Measurements from ENCODE around the gene RPS27A. TPM values are rescaled to one million over a fixed set of nuclear protein-coding genes. Genes with fewer than 3 reads are reported as not detected.

Gene RPS27A
- 938 TPM for polyA plus RNA-seq (2012; ENCODE audit: insufficient read length, low read depth)

GRCh38 chr2:55232084-55232862 is at the start of gene RPS27A, which contains the start of gene CLHC1:
Gene RPS27A (plus strand): TSS chr2:55232688. CDS start chr2:55232825, 137 bp downstream.
Gene CLHC1 (minus strand): TSS chr2:55232293. CDS start chr2:55222411, 9,882 bp downstream.
- TF ChIP-seq POLR2AphosphoS5 (IDR thresholded peaks at IDR 0.05; ENCODE audit: low read depth, low read length): peak; percentile 88; the same call in 1 of the 2 replicates
- TF ChIP-seq FOXP2 (optimal IDR thresholded peaks at IDR 0.05; ENCODE audit: borderline replicate concordance, extremely low read depth, extremely low read length, insufficient read depth): no peak
- 0 out of 4 replicates have a peak, but pooled peaks of 1 of the 2 experiments have one; percentile 44 for TF ChIP-seq REST (IDR thresholded peaks at IDR 0.05; ENCODE audit: insufficient read depth in 1 of 2, low read depth in 2 of 2, low read length in 2 of 2)
- peak; percentile 96 for TF ChIP-seq TAF1 (IDR thresholded peaks at IDR 0.05; ENCODE audit: borderline replicate concordance, insufficient read depth, low read length)
- TF ChIP-seq SIN3A (IDR thresholded peaks at IDR 0.05; ENCODE audit: borderline replicate concordance, insufficient read depth, low read length): peak; percentile 82; the same call in 1 of the 2 replicates

GRCh38 chr2:55196526-55196925 is 36.0 kb upstream of the RPS27A start:
- TF ChIP-seq SIN3A (IDR thresholded peaks at IDR 0.05; ENCODE audit: borderline replicate concordance, insufficient read depth, low read length) (no peak), FOXP2 (optimal IDR thresholded peaks at IDR 0.05; ENCODE audit: borderline replicate concordance, extremely low read depth, extremely low read length, insufficient read depth) (no peak), POLR2AphosphoS5 (IDR thresholded peaks at IDR 0.05; ENCODE audit: low read depth, low read length) (no peak), TAF1 (IDR thresholded peaks at IDR 0.05; ENCODE audit: borderline replicate concordance, insufficient read depth, low read length) (no peak), REST (IDR thresholded peaks at IDR 0.05; ENCODE audit: insufficient read depth in 1 of 2, low read depth in 2 of 2, low read length in 2 of 2) (no peak)

- TF ChIP-seq FOXP2 (optimal IDR thresholded peaks at IDR 0.05; ENCODE audit: borderline replicate concordance, extremely low read depth, extremely low read length, insufficient read depth) (no peak), REST (IDR thresholded peaks at IDR 0.05; ENCODE audit: insufficient read depth in 1 of 2, low read depth in 2 of 2, low read length in 2 of 2) (peak in 1 of 2 experiments; percentile 68; a peak in 1 of 4 replicates), TAF1 (IDR thresholded peaks at IDR 0.05; ENCODE audit: borderline replicate concordance, insufficient read depth, low read length) (no peak), POLR2AphosphoS5 (IDR thresholded peaks at IDR 0.05; ENCODE audit: low read depth, low read length) (no peak), SIN3A (IDR thresholded peaks at IDR 0.05; ENCODE audit: borderline replicate concordance, insufficient read depth, low read length) (no peak)
Observed at GRCh38 chr2:55200416-55200815, 32.1 kb upstream of the RPS27A start.

- TF ChIP-seq POLR2AphosphoS5 (IDR thresholded peaks at IDR 0.05; ENCODE audit: low read depth, low read length) (no peak), TAF1 (IDR thresholded peaks at IDR 0.05; ENCODE audit: borderline replicate concordance, insufficient read depth, low read length) (no peak), REST (IDR thresholded peaks at IDR 0.05; ENCODE audit: insufficient read depth in 1 of 2, low read depth in 2 of 2, low read length in 2 of 2) (no peak), SIN3A (IDR thresholded peaks at IDR 0.05; ENCODE audit: borderline replicate concordance, insufficient read depth, low read length) (no peak), FOXP2 (optimal IDR thresholded peaks at IDR 0.05; ENCODE audit: borderline replicate concordance, extremely low read depth, extremely low read length, insufficient read depth) (no peak)
Observed at GRCh38 chr2:55204536-55204935, 28.0 kb upstream of the RPS27A start.
